DMS 273 treated with DMSO at 0.1 percent for 48 hours (cell line): ENCODE results near the gene OSBPL3.

Experiments
- DNase-seq: peaks from one replicate; lab custom pipeline; 2025; lab: John Stamatoyannopoulos, UW

OSBPL3 gene

GRCh38 chr7:24862461-24862860 lies 117.5 kb downstream of the OSBPL3 start:
- DNase-seq = no peak

- no peak for DNase-seq
Measured at GRCh38 chr7:24861336-24861735, 118.6 kb downstream of the OSBPL3 start.

GRCh38 chr7:24860611-24861010 lies 119.4 kb downstream of the OSBPL3 start:
- no peak for DNase-seq

- no peak for DNase-seq
Measured at GRCh38 chr7:24858108-24858977, 121.6 kb downstream of the OSBPL3 start.

GRCh38 chr7:24857623-24858022 lies 122.4 kb downstream of the OSBPL3 start:
- no peak for DNase-seq

- no peak for DNase-seq
Measured at GRCh38 chr7:24854866-24855265, 125.1 kb downstream of the OSBPL3 start.

GRCh38 chr7:24851786-24852185 lies 128.2 kb downstream of the OSBPL3 start:
- no peak for DNase-seq

- no peak for DNase-seq
Measured at GRCh38 chr7:24848878-24849277, 131.1 kb downstream of the OSBPL3 start.

GRCh38 chr7:24847754-24848153 lies 132.2 kb downstream of the OSBPL3 start:
- no peak for DNase-seq

GRCh38 chr7:24843821-24844434 lies 136.1 kb downstream of the OSBPL3 start:
- DNase-seq = no peak

- no peak for DNase-seq
Measured at GRCh38 chr7:24842449-24843241, 137.3 kb downstream of the OSBPL3 start.

- no peak for DNase-seq
Measured at GRCh38 chr7:24842029-24842428, 137.9 kb downstream of the OSBPL3 start.

GRCh38 chr7:24840563-24840962 lies 139.4 kb downstream of the OSBPL3 start:
- no peak for DNase-seq

- DNase-seq = no peak
Measured at GRCh38 chr7:24836084-24836483, 143.9 kb downstream of the OSBPL3 start.

GRCh38 chr7:24835643-24836042 lies 144.3 kb downstream of the OSBPL3 start:
- DNase-seq = no peak

GRCh38 chr7:24834128-24834798 lies 145.7 kb downstream of the OSBPL3 start:
- no peak for DNase-seq

GRCh38 chr7:24833549-24833948 lies 146.4 kb downstream of the OSBPL3 start:
- no peak for DNase-seq

- DNase-seq = no peak
Measured at GRCh38 chr7:24831240-24831639, 148.7 kb downstream of the OSBPL3 start.

- no peak for DNase-seq
Measured at GRCh38 chr7:24830440-24831050, 149.4 kb downstream of the OSBPL3 start.

- DNase-seq = no peak
Measured at GRCh38 chr7:24829787-24830186, 150.2 kb downstream of the OSBPL3 start.

- DNase-seq = no peak
Measured at GRCh38 chr7:24828891-24829661, 150.9 kb downstream of the OSBPL3 start.
